Epithelial cell of prostate (primary cell): ENCODE data around the gene OR6C74.

ENCODE experiments used
- DNase-seq: peaks from one replicate; pipeline ENCODE4 v3.0.0-alpha.2; 2011; ENCODE audit warnings: low read depth, low spot score
- H3K27ac ChIP-seq: fragments of 450-650 bp; 2 replicates; pipeline ENCODE4 v1.5.1; 2017; ENCODE audit warnings: mild to moderate bottlenecking

OR6C74 gene

DNA sequence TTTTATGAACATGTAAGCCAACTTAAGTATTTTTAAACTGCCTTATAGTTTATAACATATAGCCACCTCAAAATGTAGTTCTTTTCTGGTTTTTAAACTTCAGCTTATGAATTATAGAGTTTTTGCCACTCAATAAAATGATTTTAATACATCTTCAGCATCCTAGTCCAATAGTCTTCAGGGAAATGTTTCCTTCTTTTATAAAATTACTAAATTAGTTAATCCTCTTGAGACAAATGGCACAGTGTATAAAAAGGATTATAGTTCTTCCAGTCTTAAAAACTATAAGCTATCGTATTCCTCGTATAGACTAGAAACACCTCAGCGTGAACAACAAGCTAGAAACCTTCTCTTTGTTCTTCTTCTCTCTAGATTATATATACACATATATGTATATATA, at the start of gene OR6C74:
Gene OR6C74 (plus strand): TSS at position 301 of the 400 bp plus-strand sequence. CDS start 2,679 bp downstream, outside the sequence.
- no peak within 1 kb of the TSS for H3K27ac ChIP-seq
- no peak for DNase-seq

DNA sequence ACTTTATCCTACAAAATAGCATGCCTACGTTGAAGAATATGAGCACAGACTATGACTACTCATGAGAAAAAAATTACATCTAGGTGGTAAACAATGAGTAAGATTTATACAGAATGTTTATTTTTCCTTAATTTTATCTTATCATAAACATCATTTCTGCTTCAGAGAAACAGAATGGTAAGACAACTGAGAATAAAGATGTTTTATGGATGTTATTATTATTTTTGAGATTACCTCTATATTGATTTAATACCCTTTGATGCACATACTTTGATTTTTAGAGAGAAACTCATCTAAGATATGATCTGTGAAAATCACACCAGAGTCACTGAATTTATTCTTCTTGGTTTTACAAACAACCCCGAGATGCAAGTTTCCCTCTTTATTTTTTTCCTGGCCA, 23.7 kb upstream of the OR6C74 start, which contains the start of gene OR10A7:
Gene OR10A7 (plus strand): TSS at position 301 of the 400 bp plus-strand sequence. CDS start 0 bp downstream, at position 301.
- no peak for DNase-seq
- no peak within 1 kb of the TSS for H3K27ac ChIP-seq

DNA sequence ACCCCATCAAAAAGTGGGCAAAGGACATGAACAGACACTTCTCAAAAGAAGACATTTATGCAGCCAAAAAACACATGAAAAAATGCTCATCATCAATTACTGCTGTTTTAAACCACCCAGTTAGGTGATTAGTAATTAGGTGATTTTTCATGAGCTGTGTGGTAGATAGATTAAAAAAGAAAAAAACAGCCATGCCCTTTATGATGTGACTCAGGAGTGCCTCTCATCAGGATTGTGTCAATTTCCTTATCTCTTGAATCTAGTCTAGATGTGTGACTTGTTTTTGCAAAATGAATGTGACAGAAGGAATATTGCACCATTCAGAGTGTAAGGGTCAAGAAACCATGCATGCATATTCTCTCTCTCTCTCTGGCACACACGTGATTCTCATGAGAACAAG, 17.9 kb upstream of the OR6C74 start:
- DNase-seq, result no peak
- H3K27ac ChIP-seq, result no peak overlapping the region

DNA sequence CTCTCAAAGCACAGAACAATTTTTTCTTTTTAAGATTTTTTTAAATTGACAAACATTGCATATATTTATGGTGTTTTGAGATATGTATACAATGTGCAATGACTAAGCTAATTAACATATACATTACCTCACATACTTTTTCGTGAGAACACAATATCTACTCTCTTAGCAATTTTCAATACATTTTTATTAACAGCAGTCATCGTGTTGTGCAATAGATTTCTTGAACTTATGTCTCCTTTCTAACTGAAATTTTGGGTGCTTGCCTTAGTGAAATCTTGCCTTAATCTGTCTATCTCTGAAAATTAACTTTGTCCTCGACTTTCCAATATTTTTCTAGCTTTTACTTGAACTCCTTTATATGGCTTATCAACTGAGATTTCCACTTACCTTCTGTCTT, 16.8 kb upstream of the OR6C74 start:
- DNase-seq, result no peak
- no peak overlapping the region for H3K27ac ChIP-seq

DNA sequence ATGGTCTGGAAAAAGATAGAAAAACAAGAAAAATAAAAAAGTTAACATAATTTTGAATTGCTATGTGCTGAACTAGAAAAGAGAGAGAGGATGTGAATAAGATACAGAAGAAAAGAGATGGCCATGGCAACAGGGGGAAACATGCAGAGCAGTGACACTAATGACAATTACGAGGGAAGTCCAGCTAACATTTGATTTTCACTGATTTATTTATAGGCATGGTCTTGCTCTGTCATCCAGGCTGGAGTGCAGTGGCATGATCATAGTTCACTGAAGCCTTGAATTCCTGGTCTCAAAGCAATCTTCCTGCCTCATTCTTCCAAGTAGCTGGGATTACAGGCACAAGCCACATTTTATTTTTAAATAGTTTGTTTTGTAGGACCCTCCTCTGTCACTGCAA, 1.8 kb downstream of the OR6C74 start:
- no peak overlapping the region for H3K27ac ChIP-seq
- DNase-seq, result no peak

DNA sequence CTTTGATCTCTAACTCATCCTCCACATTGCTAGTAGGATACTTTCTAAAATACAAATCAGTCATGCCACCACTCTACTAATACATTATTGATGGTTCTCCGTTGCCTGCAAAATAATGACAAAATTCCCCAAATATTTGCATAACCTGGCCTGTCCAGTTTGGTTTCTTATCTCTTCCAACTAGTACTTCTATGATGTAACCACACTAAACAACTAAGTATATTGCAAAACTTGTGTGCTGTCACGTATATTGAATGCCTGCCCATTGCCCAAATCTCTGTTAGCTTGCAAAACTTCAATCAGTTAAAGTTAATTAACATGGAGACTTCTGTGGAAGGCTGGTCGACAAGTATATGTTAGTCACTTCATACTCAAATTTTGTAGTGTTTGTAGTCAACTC, 6.5 kb downstream of the OR6C74 start:
- H3K27ac ChIP-seq, result no peak overlapping the region
- DNase-seq, result no peak

- no peak overlapping the region for H3K27ac ChIP-seq
- no peak for DNase-seq
These were observed 8.9 kb downstream of the OR6C74 start for GRCh38 chr12:55253281-55253680.

GRCh38 chr12:55256831-55257230, 12.4 kb downstream of the OR6C74 start:
- DNase-seq, result no peak
- no peak overlapping the region for H3K27ac ChIP-seq

- DNase-seq, result no peak
These were observed 13.9 kb downstream of the OR6C74 start for GRCh38 chr12:55258303-55258702.

GRCh38 chr12:55280991-55281390, 36.6 kb downstream of the OR6C74 start:
- no peak for DNase-seq
- no peak overlapping the region for H3K27ac ChIP-seq

More at GRCh38 chr12:55258303-55258702, 13.9 kb downstream of the OR6C74 start:
- no peak overlapping the region for H3K27ac ChIP-seq

DNA sequence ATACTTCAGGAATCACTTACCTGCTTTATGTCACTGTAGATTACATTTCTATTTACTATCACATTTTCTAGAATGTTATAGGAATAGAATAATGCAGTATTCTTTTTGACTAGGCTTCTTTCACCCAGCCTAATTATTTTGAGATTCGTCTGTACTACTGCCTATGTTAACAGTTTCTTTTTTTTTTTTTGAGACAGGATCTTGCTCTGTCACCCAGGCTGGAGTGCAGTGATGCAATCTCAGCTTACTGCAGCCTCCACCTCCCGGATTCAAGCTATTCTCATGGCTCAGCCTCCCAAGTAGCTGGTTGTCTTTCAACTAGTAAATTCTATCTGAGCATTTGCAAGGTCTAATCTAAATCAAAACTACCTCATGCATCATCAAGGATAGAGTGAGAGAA, 45.6 kb downstream of the OR6C74 start:
- H3K27ac ChIP-seq, result no peak overlapping the region
- no peak for DNase-seq
